Heart left ventricle (tissue), 16 donors: ENCODE results near the gene ADRA2B. TPM values are rescaled to one million over a fixed set of nuclear protein-coding genes. Genes with fewer than 3 reads are reported as not detected.

Source experiments
- ATAC-seq, 4 donors: fragments of 200-7000 bp; cut with Tn5 transposase; one replicate each; pipeline ENCODE4 v1.9.1; 2020 to 2022; ENCODE audit warnings: moderate library complexity in 4 of 4, mild to moderate bottlenecking in 3 of 4, moderate number of reproducible peaks in 1 of 4
- DNase-seq, 5 donors: peaks; one replicate each; pipeline ENCODE4 v3.0.0-alpha.2; 2020
- H3K27ac ChIP-seq, 12 donors: fragments of 200-600 bp; sonication (generic) in 4 of 12; one replicate each; pipeline versions ENCODE4 v1.5.0 to v1.8.0; 2016 to 2022; ENCODE audit warnings: mild to moderate bottlenecking in 2 of 12
- H3K27me3 ChIP-seq, 9 donors: fragments of 200-600 bp; sonication (generic) in 2 of 9; one replicate each; pipeline versions ENCODE4 v1.5.1 to v1.8.0; 2016 to 2022; ENCODE audit warnings: mild to moderate bottlenecking in 3 of 9
- H3K36me3 ChIP-seq, 9 donors: fragments of 200-600 bp; sonication (generic) in 2 of 9; one replicate each; pipeline versions ENCODE4 v1.5.0 to v1.8.0; 2018 to 2022; ENCODE audit warnings: mild to moderate bottlenecking in 2 of 9
- H3K4me1 ChIP-seq, 12 donors: fragments of 200-600 bp; sonication (generic) in 4 of 12; one replicate each; pipeline versions ENCODE4 v1.5.0 to v1.8.0; 2016 to 2022; ENCODE audit warnings: mild to moderate bottlenecking in 3 of 12
- H3K4me3 ChIP-seq, 12 donors: fragments of 200-600 bp; sonication (generic) in 4 of 12; one replicate each; pipeline versions ENCODE4 v1.5.0 to v1.8.0; 2017 to 2022; ENCODE audit warnings: mild to moderate bottlenecking in 9 of 12, moderate library complexity in 4 of 12
- H3K9me3 ChIP-seq, 12 donors: fragments of 200-600 bp; sonication (generic) in 4 of 12; one replicate each; pipeline versions ENCODE4 v1.5.0 to v1.8.0; 2016 to 2022; ENCODE audit warnings: mild to moderate bottlenecking in 1 of 12
- POLR2A ChIP-seq, 2 donors: fragments of 450-650 bp; IDR thresholded peaks; one replicate each; pipeline ENCODE4 v1.6.1; 2017; ENCODE audit warnings: antibody characterized with exemption in 2 of 2, mild to moderate bottlenecking in 2 of 2, moderate library complexity in 2 of 2
- WGBS, 4 donors: extraction: QIAGEN DNeasy Blood & Tissue Kit in 2 of 4; methylation state at CpG; one replicate each; pipeline versions ENCODE4 v1.1.5 to v1.1.7; 2013 to 2018; 5-methylcytosine and 5-hydroxymethylcytosine counted together
- intact Hi-C, 10 donors: fragments of 100-400 bp; cut with DNase I; formaldehyde crosslinking; loops; one replicate each; pipeline versions ENCODE4 v1.11.1 to v1.14.2; 2022
- polyA plus RNA-seq, 2 donors: library from polyadenylated mRNA; stranded (reverse); fragments of 200-250 nt; gene quantifications; one replicate each; pipeline ENCODE4 v1.2.3, GENCODE V29; 2013
- total RNA-seq, 9 donors: library from RNA; depleted of rRNA in 2 of 9; stranded (reverse); fragments of >200 nt in 2 of 9; fragmentation: NEBNext Ultra II Directional in 3 of 9; extraction: Animal tissue kit (Norgen Biotek cat#: 25700) in 3 of 9; gene quantifications; one replicate each; pipeline versions ENCODE4 v1.1.0 to v1.2.4, GENCODE V29; 2016 to 2023
- TF ChIP-seq, protein P1 (sequence below), 12 donors: fragments of 200-600 bp; sonication (generic) in 4 of 12; IDR thresholded peaks; one replicate each; pipeline versions ENCODE4 v1.5.0 to v1.8.0; 2018 to 2022; ENCODE audit warnings: antibody characterized with exemption in 12 of 12, mild to moderate bottlenecking in 5 of 12
- donor health status: ischemic (EF 13 %, LVEDD 7.1; RV severe dilation, severe dysfunction).
- donor health status: healthy with polysubstance abuse.
- donor health status: DM: no; HTN: yes; CAD: no.
- donor health status: DM: no; HTN: no; CAD: no.
- donor health status: ischemic (EF 25% LVEDD 6.9; RV normal size, moderate dysfunction).
- donor health status: ischemic (EF 25% LVEDD 5.7; RV mildly dilated, moderate dysfunction).
- donor health status: healthy.
- donor health status: DM: yes; HTN: yes; CAD: no.
- donor health status: ischemic (EF 35%, LVEDD 5.7; RV mildly dilated, moderate dysfunction).
- donor health status: nonischemic (EF 11% LVEDD 7.7; RV severe dilation, severe dysfunction).
- donor health status: DM: yes; HTN: yes; CAD: no.
- donor health status: PGD.
- donor health status: ischemic (EF 29% LVEDD 5.4; RV normal size, mild dysfunction).
- donor health status: nonischemic (EF 23%, LVEDD 6.1; RV moderate dilation, normal function).

Gene ADRA2B
- total and polyA plus RNA-seq, 11 donors: 1.5 to 6.1 (median 3.5) TPM

DNA sequence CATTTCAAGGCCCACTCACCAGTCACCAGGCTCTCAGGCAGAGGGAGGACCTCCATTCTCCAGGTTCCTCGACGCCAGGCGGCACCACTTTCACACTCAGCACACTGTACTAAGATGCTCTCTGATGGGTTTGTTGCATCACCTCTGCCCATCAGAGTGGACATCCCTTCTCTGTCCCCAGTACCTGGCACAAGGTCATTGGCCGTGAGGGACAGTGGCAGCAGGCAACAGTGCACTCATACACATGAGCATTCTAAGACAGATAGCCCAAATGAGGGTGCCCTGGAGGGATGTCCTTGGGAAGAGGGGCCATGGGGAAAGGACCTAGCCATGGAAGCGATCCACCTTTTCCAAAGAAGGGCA is 3.0 kb upstream of the ADRA2B start:
- H3K9me3 ChIP-seq: no peaks in the 10 kb centered on the region
- 92 to 98% (median 96%) methylated on average over 5 of the region's 5 CpGs for WGBS, 4 donors
- TF ChIP-seq, protein P1, sequence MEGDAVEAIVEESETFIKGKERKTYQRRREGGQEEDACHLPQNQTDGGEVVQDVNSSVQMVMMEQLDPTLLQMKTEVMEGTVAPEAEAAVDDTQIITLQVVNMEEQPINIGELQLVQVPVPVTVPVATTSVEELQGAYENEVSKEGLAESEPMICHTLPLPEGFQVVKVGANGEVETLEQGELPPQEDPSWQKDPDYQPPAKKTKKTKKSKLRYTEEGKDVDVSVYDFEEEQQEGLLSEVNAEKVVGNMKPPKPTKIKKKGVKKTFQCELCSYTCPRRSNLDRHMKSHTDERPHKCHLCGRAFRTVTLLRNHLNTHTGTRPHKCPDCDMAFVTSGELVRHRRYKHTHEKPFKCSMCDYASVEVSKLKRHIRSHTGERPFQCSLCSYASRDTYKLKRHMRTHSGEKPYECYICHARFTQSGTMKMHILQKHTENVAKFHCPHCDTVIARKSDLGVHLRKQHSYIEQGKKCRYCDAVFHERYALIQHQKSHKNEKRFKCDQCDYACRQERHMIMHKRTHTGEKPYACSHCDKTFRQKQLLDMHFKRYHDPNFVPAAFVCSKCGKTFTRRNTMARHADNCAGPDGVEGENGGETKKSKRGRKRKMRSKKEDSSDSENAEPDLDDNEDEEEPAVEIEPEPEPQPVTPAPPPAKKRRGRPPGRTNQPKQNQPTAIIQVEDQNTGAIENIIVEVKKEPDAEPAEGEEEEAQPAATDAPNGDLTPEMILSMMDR (IDR thresholded peaks at IDR 0.05): no peak
- no peak for TF ChIP-seq POLR2A (IDR thresholded peaks at IDR 0.05)
- ATAC-seq (no peak), DNase-seq (peak in 1 of 5 donors; percentile 28)
- H3K4me1 ChIP-seq: peaks cover 0 to 24% (median 9%) of the 10 kb centered on the region in 12 donors
- no peak overlapping the region for H3K27ac ChIP-seq
- no peaks in the 10 kb centered on the region for H3K36me3 ChIP-seq
- H3K27me3 ChIP-seq: peaks cover 0 to 40% (median 16%) of the 10 kb centered on the region in 9 donors
- intact Hi-C loops: loop anchor here in 7 of 10 donors (5.0 to 10.0 kb wide), 5 partner anchors 47 to 115 kb away; no protein-coding TSS in a partner anchor
- H3K4me3 ChIP-seq: no peak overlapping the region

DNA sequence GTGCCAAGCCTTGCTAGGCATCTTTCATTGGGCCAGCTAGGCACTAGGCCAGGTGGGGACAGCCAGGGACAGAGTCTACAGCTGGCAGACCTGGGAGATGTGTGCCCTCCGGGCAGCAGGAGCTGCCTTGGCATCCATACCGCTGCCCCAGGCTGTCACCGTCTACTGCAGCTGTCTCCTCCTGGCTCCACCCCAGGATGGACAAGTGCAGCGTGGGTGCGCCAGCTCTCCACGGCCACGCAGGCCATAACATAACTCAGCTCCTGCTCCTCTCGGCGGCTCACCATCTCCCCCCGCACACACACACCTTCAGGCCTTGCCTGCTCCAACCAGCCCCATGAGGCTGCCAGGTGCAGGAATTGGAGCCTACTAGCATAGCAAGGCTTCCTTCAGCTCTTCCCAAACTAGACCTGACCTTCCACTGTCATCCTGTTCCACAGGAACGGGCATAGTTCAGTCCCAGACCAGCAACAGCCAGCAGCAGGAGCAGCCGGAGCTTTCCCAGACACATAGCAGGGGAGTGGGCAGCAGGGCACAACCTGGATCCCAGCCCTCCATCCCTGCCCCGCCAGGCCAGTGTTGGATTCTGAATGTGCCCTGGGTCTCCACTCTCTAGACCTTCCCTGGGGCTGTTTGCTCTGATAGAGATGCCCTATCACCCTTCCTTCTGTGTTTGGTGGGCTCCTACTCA is 2.5 kb upstream of the ADRA2B start:
- Histone ChIP-seq H3K27me3 (peaks cover 0 to 40% (median 16%) of the 10 kb centered on the region in 9 donors), H3K4me1 (peaks cover 0 to 24% (median 10%) of the 10 kb centered on the region in 12 donors), H3K27ac (no peak overlapping the region), H3K9me3 (no peaks in the 10 kb centered on the region), H3K4me3 (no peak overlapping the region), H3K36me3 (no peaks in the 10 kb centered on the region)
- WGBS, 4 donors: 87 to 93% (median 89%) methylated on average over 11 to 13 of the region's 13 CpGs
- no peak for TF ChIP-seq POLR2A (IDR thresholded peaks at IDR 0.05)
- TF ChIP-seq, protein P1 (IDR thresholded peaks at IDR 0.05): no peak
- ATAC-seq: no peak
- intact Hi-C loops: loop anchor here in 7 of 10 donors (5.0 to 10.0 kb wide), 5 partner anchors 47 to 114 kb away; no protein-coding TSS in a partner anchor
- DNase-seq: peak in 3 of 5 donors; percentile 13 to 37 (median 25)

DNA sequence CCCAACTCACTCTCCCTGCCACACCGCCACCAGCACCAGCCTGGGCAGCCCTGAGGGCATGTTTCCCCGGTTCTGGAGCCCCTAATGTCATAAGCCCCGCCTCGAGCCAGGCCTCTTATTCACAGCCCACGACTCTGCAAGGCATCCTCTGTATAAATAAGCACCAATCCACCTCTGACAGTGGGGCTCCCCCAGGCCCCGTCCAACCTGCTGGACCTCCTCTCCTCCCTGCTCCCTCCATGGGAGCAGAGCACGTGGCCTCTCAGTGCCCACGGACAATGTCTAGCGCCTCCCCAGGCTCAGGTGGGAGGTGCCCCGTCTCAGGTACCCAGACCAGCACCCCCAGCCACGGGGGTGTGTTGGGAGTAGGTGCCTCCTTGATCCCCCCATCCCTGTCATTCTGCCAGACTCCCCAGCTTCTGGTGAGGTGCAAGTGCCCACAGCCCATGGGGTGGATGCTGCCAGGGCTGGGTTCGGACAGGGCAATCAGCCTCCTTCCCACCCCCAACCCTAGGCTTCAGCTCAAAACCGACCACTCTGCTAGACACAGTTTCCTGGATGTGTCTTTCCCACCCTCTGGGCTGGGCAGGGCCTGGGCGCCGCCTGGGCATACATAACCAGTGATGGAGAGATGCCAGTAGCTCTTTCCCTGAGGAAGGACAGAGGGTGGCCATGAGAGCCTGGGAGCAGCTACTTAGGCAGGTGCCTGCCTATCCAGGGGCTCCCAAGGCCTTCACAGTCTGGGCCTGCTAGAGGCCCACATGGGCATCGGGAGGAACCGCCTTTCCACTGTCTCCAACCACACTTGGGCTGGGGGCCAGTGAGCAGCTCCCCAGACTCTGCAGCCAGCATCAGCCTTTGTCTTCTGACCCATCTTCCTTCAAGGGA is 1.6 kb upstream of the ADRA2B start:
- Histone ChIP-seq H3K9me3 (no peaks in the 10 kb centered on the region), H3K4me1 (peaks cover 0 to 24% (median 10%) of the 10 kb centered on the region in 12 donors), H3K27ac (no peak overlapping the region), H3K4me3 (no peak overlapping the region), H3K36me3 (no peaks in the 10 kb centered on the region), H3K27me3 (peaks cover 0 to 40% (median 16%) of the 10 kb centered on the region in 9 donors)
- intact Hi-C loops: loop anchor here in 7 of 10 donors (2.0 to 10.0 kb wide), 7 partner anchors 45 to 113 kb away; no protein-coding TSS in a partner anchor
- TF ChIP-seq, protein P1 (IDR thresholded peaks at IDR 0.05): no peak
- TF ChIP-seq POLR2A (IDR thresholded peaks at IDR 0.05): no peak
- DNase-seq (peak in 3 of 5 donors; percentile 24 to 49 (median 30)), ATAC-seq (no peak)
- WGBS, 4 donors: 59 to 76% (median 64%) methylated on average over 10 to 17 of the region's 17 CpGs
